Measurements from ENCODE around the gene CBX8. TPM values are rescaled to one million over a fixed set of nuclear protein-coding genes. Genes with fewer than 3 reads are reported as not detected.

The CBX8 gene
- 10.9 to 17.4 TPM (median 16.1 TPM) in 5 replicates for total RNA-seq (2022; extraction: Qiagen RNA extraction; ENCODE audit: low read depth)

GRCh38 chr17:79796763-79797491 lies at the start of gene CBX8:
Gene CBX8 (minus strand): TSS chr17:79797077. CDS start chr17:79796998, 79 bp downstream.

GRCh38 chr17:79839356-79840268 lies 42.7 kb upstream of the CBX8 start, which contains the start of gene CBX4:
Gene CBX4 (minus strand): TSS chr17:79839440. CDS start chr17:79839251, 189 bp downstream.

DNA sequence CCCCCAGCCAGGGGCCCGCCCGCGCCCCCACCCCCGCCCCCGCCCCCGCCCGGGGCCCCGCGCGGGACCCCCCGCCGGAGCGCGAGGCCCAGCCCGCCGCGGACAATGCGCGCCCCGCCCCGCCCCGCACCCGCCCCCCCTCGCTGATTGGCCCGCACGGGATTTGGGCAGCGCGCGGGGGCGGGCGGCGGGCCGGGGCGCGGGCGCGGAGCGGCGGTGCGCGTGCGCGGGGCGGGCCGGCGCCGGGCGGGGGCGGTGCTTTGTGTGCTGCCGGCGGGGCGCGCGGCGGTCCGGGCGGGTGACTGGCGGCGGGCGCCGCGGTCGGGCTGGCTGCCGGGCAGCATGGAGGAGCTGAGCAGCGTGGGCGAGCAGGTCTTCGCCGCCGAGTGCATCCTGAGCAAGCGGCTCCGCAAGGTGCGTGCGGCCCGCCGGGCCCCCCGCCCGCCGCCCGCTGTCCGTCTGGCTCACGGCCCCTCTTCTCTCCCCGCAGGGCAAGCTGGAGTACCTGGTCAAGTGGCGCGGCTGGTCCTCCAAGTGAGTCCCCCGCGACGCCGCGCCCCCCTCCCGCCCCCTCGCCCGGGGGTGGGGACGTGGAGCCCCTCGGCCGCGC lies 18.9 kb downstream of the CBX8 start, which contains the start of gene CBX2:
TSS of gene CBX2 (plus strand) at position 255 of the 610 bp plus-strand sequence. CDS start at position 343, 88 bp downstream.

Other genes starting within 250 kb of the CBX8 start
- 3.2 to 5.0 TPM (median 4.4 TPM) in 5 replicates for gene RBFOX3, start 186.0 kb downstream of the CBX8 start, total RNA-seq (2022; extraction: Qiagen RNA extraction; ENCODE audit: low read depth)
- gene ENPP7, start 66.1 kb downstream of the CBX8 start, total RNA-seq (2022; extraction: Qiagen RNA extraction; ENCODE audit: low read depth): not detected in 5 replicates
- 12.3 to 17.4 TPM (median 15.8 TPM) in 5 replicates for gene CBX2, start 18.9 kb downstream of the CBX8 start, total RNA-seq (2022; extraction: Qiagen RNA extraction; ENCODE audit: low read depth)
- gene CBX4, start 42.4 kb upstream of the CBX8 start, total RNA-seq (2022; extraction: Qiagen RNA extraction; ENCODE audit: low read depth): 24.4 to 34.5 TPM (median 33.3 TPM) in 5 replicates
- 6.9 to 10.9 TPM (median 10.0 TPM) in 5 replicates for gene TBC1D16, start 238.8 kb upstream of the CBX8 start, total RNA-seq (2022; extraction: Qiagen RNA extraction; ENCODE audit: low read depth)
- 3.7 to 7.0 TPM (median 5.4 TPM) in 5 replicates for gene CCDC40, start 239.6 kb upstream of the CBX8 start, total RNA-seq (2022; extraction: Qiagen RNA extraction; ENCODE audit: low read depth)